A549 (cell line): ENCODE data around the gene AUTS2.

Source experiments
- BHLHE40 ChIP-seq: IDR thresholded peaks from 2 replicates; pipeline ENCODE4 v1.6.1; 2012; ENCODE audit warnings: low read depth, low read length, inconsistent platforms
- ESRRA ChIP-seq: fragments of 150-350 bp; IDR thresholded peaks from 2 replicates; pipeline ENCODE4 v1.6.1; 2014; ENCODE audit warnings: mild to moderate bottlenecking, low read length, borderline replicate concordance
- JUNB ChIP-seq: fragments of >200 bp; sonication (Bioruptor Twin); formaldehyde crosslinking; IDR thresholded peaks from 2 replicates; pipeline ENCODE4 v1.6.1; 2016
- KDM1A ChIP-seq: fragments of 200-600 bp; sonication (generic); IDR thresholded peaks from 2 replicates; pipeline ENCODE4 v1.6.1; 2016; ENCODE audit warnings: low read depth, mild to moderate bottlenecking
- POLR2A ChIP-seq: IDR thresholded peaks from 2 replicates; pipeline ENCODE4 v1.6.1; 2012; ENCODE audit warnings: mild to moderate bottlenecking, low read length
- RCOR1 ChIP-seq: fragments of 150-350 bp; IDR thresholded peaks from 2 replicates; pipeline ENCODE4 v1.6.1; 2014; ENCODE audit warnings: antibody characterized with exemption, low read length, low read depth
- TF ChIP-seq, protein P1 (sequence below): fragments of >200 bp; sonication (Bioruptor Twin); formaldehyde crosslinking; IDR thresholded peaks from 3 replicates; pipeline ENCODE4 v1.5.1; 2016
- TF ChIP-seq, protein P2 (sequence below): IDR thresholded peaks from 2 replicates; pipeline ENCODE4 v1.6.1; 2012

DNA sequence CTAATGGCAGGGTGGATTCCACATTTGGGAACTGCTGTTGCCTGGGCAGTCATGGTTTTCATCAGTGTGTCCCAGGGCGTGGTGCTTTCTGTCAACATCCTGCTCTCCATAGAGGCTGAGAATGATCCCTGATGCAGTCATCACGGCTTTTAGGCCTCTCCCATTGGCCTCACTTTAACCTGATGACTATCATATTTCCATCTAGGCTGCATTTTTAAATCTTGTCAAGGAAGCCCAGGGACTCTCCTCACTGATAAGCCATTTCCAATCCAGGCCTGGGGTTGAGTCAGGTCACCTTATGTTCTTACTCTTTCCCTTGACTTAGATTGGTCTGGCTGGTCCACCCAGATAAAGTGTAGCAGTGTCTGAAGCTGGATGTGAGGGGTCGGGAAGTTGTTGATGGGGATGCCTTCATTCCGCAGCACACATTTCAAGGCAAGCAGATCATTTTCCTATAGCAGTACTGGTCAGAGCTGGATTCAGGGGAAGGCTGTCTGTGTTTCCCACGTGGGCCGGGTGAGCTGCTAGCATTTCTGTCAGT, 177.0 kb downstream of the AUTS2 start:
- TF ChIP-seq KDM1A (no peak), JUNB (no peak), ESRRA (no peak), BHLHE40 (no peak), RCOR1 (no peak), POLR2A (no peak)
- TF ChIP-seq, protein P1, sequence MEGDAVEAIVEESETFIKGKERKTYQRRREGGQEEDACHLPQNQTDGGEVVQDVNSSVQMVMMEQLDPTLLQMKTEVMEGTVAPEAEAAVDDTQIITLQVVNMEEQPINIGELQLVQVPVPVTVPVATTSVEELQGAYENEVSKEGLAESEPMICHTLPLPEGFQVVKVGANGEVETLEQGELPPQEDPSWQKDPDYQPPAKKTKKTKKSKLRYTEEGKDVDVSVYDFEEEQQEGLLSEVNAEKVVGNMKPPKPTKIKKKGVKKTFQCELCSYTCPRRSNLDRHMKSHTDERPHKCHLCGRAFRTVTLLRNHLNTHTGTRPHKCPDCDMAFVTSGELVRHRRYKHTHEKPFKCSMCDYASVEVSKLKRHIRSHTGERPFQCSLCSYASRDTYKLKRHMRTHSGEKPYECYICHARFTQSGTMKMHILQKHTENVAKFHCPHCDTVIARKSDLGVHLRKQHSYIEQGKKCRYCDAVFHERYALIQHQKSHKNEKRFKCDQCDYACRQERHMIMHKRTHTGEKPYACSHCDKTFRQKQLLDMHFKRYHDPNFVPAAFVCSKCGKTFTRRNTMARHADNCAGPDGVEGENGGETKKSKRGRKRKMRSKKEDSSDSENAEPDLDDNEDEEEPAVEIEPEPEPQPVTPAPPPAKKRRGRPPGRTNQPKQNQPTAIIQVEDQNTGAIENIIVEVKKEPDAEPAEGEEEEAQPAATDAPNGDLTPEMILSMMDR: no peak
- TF ChIP-seq, protein P2, sequence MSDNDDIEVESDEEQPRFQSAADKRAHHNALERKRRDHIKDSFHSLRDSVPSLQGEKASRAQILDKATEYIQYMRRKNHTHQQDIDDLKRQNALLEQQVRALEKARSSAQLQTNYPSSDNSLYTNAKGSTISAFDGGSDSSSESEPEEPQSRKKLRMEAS: no peak
